Central memory CD8-positive, alpha-beta T cell (primary cell): ENCODE results near the gene OR4D5.

ENCODE experiments used
- ATAC-seq: fragments of 150-1000 bp; cut with Tn5 transposase; replicated peaks from 2 replicates; pipeline ENCODE4 v1.10.0; 2022; ENCODE audit warnings: mild to moderate bottlenecking, moderate FRiP score, moderate number of reproducible peaks; ENCODE audit not compliant: poor library complexity, severe bottlenecking; ENCODE audit errors: extremely low read depth
- DNase-seq, 2 donors: peaks; one replicate each; pipeline ENCODE4 v3.0.0; 2021; ENCODE audit warnings: low spot score in 2 of 2
- H3K27ac Mint-ChIP-seq: one replicate; pipeline ENCODE4 v1.8.0; 2022; ENCODE audit warnings: low read depth, mild to moderate bottlenecking, moderate library complexity, mixed read lengths
- H3K27me3 Mint-ChIP-seq: one replicate; pipeline ENCODE4 v1.8.0; 2022; ENCODE audit warnings: mixed read lengths
- H3K36me3 Mint-ChIP-seq: one replicate; pipeline ENCODE4 v1.8.0; 2022; ENCODE audit warnings: mild to moderate bottlenecking, moderate library complexity, mixed read lengths; ENCODE audit not compliant: insufficient read depth
- H3K4me1 Mint-ChIP-seq: one replicate; pipeline ENCODE4 v1.8.0; 2022; ENCODE audit warnings: mixed read lengths
- H3K4me3 Mint-ChIP-seq: one replicate; pipeline ENCODE4 v1.8.0; 2022; ENCODE audit warnings: mild to moderate bottlenecking, moderate library complexity, mixed read lengths
- H3K9me3 Mint-ChIP-seq: one replicate; pipeline ENCODE4 v1.8.0; 2022; ENCODE audit warnings: mixed read lengths

Gene OR4D5

GRCh38 chr11:123939317-123939716 is at the start of gene OR4D5:
OR4D5 (plus strand) TSS chr11:123939617; CDS start chr11:123939617, 0 bp downstream.
- H3K36me3 Mint-ChIP-seq, result no peaks in the 10 kb centered on the region
- H3K27me3 Mint-ChIP-seq, result peaks cover 10% of the 10 kb centered on the region
- H3K27ac Mint-ChIP-seq, result no peak within 1 kb of the TSS
- H3K4me3 Mint-ChIP-seq, result no peak within 1 kb of the TSS
- no peaks in the 10 kb centered on the region for H3K4me1 Mint-ChIP-seq
- peaks cover 12% of the 10 kb centered on the region for H3K9me3 Mint-ChIP-seq
- DNase-seq (no peak), ATAC-seq (no peak)

GRCh38 chr11:123892031-123892430 is 47.4 kb upstream of the OR4D5 start:
- no peak for ATAC-seq
- no peaks in the 10 kb centered on the region for H3K9me3 Mint-ChIP-seq
- no peak for DNase-seq
- H3K27ac Mint-ChIP-seq, result no peak overlapping the region
- peaks cover 2% of the 10 kb centered on the region for H3K36me3 Mint-ChIP-seq
- no peak overlapping the region for H3K4me3 Mint-ChIP-seq
- no peaks in the 10 kb centered on the region for H3K4me1 Mint-ChIP-seq
- H3K27me3 Mint-ChIP-seq, result peaks cover 19% of the 10 kb centered on the region

- DNase-seq (no peak), ATAC-seq (no peak)
- H3K27me3 Mint-ChIP-seq, result peaks cover 8% of the 10 kb centered on the region
- no peaks in the 10 kb centered on the region for H3K36me3 Mint-ChIP-seq
- no peaks in the 10 kb centered on the region for H3K4me1 Mint-ChIP-seq
- H3K4me3 Mint-ChIP-seq, result no peak overlapping the region
- H3K9me3 Mint-ChIP-seq, result no peaks in the 10 kb centered on the region
- no peak overlapping the region for H3K27ac Mint-ChIP-seq
Observed at GRCh38 chr11:123899792-123900191, 39.6 kb upstream of the OR4D5 start.

- Mint-ChIP-seq H3K4me3 (no peak within 1 kb of the TSS), H3K27ac (no peak within 1 kb of the TSS), H3K9me3 (no peaks in the 10 kb centered on the region), H3K36me3 (no peaks in the 10 kb centered on the region), H3K27me3 (no peaks in the 10 kb centered on the region), H3K4me1 (no peaks in the 10 kb centered on the region)
- ATAC-seq (no peak), DNase-seq (no peak)
Observed at GRCh38 chr11:123901867-123902266, 37.5 kb upstream of the OR4D5 start, which contains the start of gene OR8D4. OR8D4 (plus strand) TSS chr11:123902167; CDS start chr11:123906432, 4,265 bp downstream.

GRCh38 chr11:123903932-123904331 is 35.5 kb upstream of the OR4D5 start:
- H3K27ac Mint-ChIP-seq, result no peak overlapping the region

GRCh38 chr11:123904932-123905331 is 34.5 kb upstream of the OR4D5 start:
- no peak for DNase-seq
- H3K4me1 Mint-ChIP-seq, result no peaks in the 10 kb centered on the region
- H3K36me3 Mint-ChIP-seq, result no peaks in the 10 kb centered on the region
- H3K9me3 Mint-ChIP-seq, result peaks cover 6% of the 10 kb centered on the region
- no peak for ATAC-seq
- no peak overlapping the region for H3K4me3 Mint-ChIP-seq
- no peaks in the 10 kb centered on the region for H3K27me3 Mint-ChIP-seq
- no peak overlapping the region for H3K27ac Mint-ChIP-seq

More at GRCh38 chr11:123903932-123904331, 35.5 kb upstream of the OR4D5 start:
- Mint-ChIP-seq H3K9me3 (peaks cover 6% of the 10 kb centered on the region), H3K4me1 (no peaks in the 10 kb centered on the region), H3K4me3 (no peak overlapping the region), H3K36me3 (no peaks in the 10 kb centered on the region), H3K27me3 (no peaks in the 10 kb centered on the region)
- ATAC-seq (no peak), DNase-seq (no peak)

GRCh38 chr11:123905826-123906225 is 33.6 kb upstream of the OR4D5 start:
- Mint-ChIP-seq H3K4me1 (no peaks in the 10 kb centered on the region), H3K27me3 (no peaks in the 10 kb centered on the region), H3K9me3 (peaks cover 6% of the 10 kb centered on the region), H3K36me3 (no peaks in the 10 kb centered on the region), H3K4me3 (no peak overlapping the region), H3K27ac (no peak overlapping the region)
- no peak for DNase-seq
- no peak for ATAC-seq

GRCh38 chr11:123920943-123921342 is 18.5 kb upstream of the OR4D5 start:
- no peaks in the 10 kb centered on the region for H3K36me3 Mint-ChIP-seq
- no peak for ATAC-seq
- no peak overlapping the region for H3K27ac Mint-ChIP-seq
- H3K4me3 Mint-ChIP-seq, result no peak overlapping the region
- no peaks in the 10 kb centered on the region for H3K9me3 Mint-ChIP-seq
- no peak for DNase-seq
- no peaks in the 10 kb centered on the region for H3K27me3 Mint-ChIP-seq
- H3K4me1 Mint-ChIP-seq, result no peaks in the 10 kb centered on the region

GRCh38 chr11:123924027-123924426 is 15.4 kb upstream of the OR4D5 start:
- no peak for ATAC-seq

GRCh38 chr11:123942413-123942812 is 3.0 kb downstream of the OR4D5 start:
- Mint-ChIP-seq H3K27me3 (peaks cover 10% of the 10 kb centered on the region), H3K36me3 (no peaks in the 10 kb centered on the region), H3K4me1 (no peaks in the 10 kb centered on the region), H3K4me3 (no peak overlapping the region), H3K27ac (no peak overlapping the region), H3K9me3 (peaks cover 17% of the 10 kb centered on the region)
- DNase-seq (no peak), ATAC-seq (no peak)

More at GRCh38 chr11:123924027-123924426, 15.4 kb upstream of the OR4D5 start:
- H3K9me3 Mint-ChIP-seq, result no peaks in the 10 kb centered on the region
- no peaks in the 10 kb centered on the region for H3K27me3 Mint-ChIP-seq
- no peak overlapping the region for H3K4me3 Mint-ChIP-seq
- DNase-seq, result no peak
- no peaks in the 10 kb centered on the region for H3K4me1 Mint-ChIP-seq
- no peak overlapping the region for H3K27ac Mint-ChIP-seq
- H3K36me3 Mint-ChIP-seq, result no peaks in the 10 kb centered on the region

GRCh38 chr11:123943738-123944137 is 4.3 kb downstream of the OR4D5 start, which contains the start of gene OR6T1:
OR6T1 (minus strand) TSS chr11:123943838; CDS start chr11:123943838, 0 bp downstream.
- H3K9me3 Mint-ChIP-seq, result peaks cover 18% of the 10 kb centered on the region
- H3K4me1 Mint-ChIP-seq, result no peaks in the 10 kb centered on the region
- no peak for ATAC-seq
- DNase-seq, result no peak
- no peak within 1 kb of the TSS for H3K27ac Mint-ChIP-seq
- H3K27me3 Mint-ChIP-seq, result peaks cover 10% of the 10 kb centered on the region
- H3K4me3 Mint-ChIP-seq, result no peak within 1 kb of the TSS
- H3K36me3 Mint-ChIP-seq, result no peaks in the 10 kb centered on the region

- ATAC-seq, result no peak
- Mint-ChIP-seq H3K27me3 (peaks cover 1% of the 10 kb centered on the region), H3K36me3 (no peaks in the 10 kb centered on the region), H3K4me1 (no peaks in the 10 kb centered on the region), H3K4me3 (no peak overlapping the region), H3K27ac (no peak overlapping the region), H3K9me3 (peaks cover 11% of the 10 kb centered on the region)
- no peak for DNase-seq
Observed at GRCh38 chr11:123945132-123945531, 5.7 kb downstream of the OR4D5 start.

- no peak overlapping the region for H3K4me3 Mint-ChIP-seq
- no peaks in the 10 kb centered on the region for H3K27me3 Mint-ChIP-seq
- DNase-seq, result no peak
- H3K36me3 Mint-ChIP-seq, result no peaks in the 10 kb centered on the region
- no peak for ATAC-seq
- H3K9me3 Mint-ChIP-seq, result peaks cover 13% of the 10 kb centered on the region
- H3K4me1 Mint-ChIP-seq, result no peaks in the 10 kb centered on the region
- no peak overlapping the region for H3K27ac Mint-ChIP-seq
Observed at GRCh38 chr11:123956752-123957151, 17.3 kb downstream of the OR4D5 start.
